CD4-positive, alpha-beta T cell treated with Interleukin-2 at 100 ng/mL for 4 hours (primary cell): ENCODE results near the gene COL20A1.

ENCODE experiments used
- DNase-seq: peaks from one replicate; pipeline ENCODE4 v3.0.0-alpha.2; 2020; ENCODE audit warnings: low spot score

Gene COL20A1

GRCh38 chr20:63278661-63279060 lies 14.3 kb upstream of the COL20A1 start:
- no peak for DNase-seq

DNA sequence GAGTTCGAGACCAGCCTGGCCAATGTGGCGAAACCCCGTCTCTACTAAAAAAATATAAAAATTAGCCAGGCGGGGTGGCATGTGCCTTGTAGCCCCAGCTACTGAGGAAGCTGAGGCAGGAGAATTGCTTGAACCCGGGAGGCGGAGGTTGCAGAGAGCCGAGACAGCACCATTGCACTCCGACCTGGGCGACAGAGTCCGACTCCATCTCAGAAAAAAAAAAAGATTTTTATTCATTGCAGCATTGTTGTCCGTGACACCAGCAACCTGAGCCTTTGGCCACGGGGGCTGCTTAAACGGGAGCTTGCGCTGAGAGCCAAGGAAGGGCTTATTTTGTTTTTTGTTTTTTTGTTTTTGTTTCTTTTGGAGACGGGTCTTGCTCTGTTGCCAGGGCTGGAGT lies 13.1 kb upstream of the COL20A1 start:
- no peak for DNase-seq

DNA sequence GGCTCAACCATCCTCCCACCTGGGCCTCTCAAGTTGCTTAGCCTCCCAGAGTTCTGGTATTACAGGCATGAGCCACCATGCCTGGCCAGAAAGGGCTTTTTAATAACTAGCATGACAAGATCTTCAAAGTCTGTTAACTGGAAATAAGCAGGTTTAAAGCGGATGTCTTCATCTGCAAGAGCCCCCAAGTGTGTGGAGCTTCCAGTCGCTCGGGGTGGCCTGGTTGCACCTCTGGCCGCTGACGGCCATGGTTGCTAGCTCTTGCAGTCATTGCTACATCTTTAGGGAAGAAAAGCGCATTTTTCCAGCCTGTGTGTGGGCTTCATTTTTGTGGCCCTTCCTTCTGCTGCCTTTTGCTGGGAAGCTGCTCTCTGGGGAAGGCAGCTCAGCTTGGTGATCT lies 12.6 kb upstream of the COL20A1 start:
- no peak for DNase-seq

DNA sequence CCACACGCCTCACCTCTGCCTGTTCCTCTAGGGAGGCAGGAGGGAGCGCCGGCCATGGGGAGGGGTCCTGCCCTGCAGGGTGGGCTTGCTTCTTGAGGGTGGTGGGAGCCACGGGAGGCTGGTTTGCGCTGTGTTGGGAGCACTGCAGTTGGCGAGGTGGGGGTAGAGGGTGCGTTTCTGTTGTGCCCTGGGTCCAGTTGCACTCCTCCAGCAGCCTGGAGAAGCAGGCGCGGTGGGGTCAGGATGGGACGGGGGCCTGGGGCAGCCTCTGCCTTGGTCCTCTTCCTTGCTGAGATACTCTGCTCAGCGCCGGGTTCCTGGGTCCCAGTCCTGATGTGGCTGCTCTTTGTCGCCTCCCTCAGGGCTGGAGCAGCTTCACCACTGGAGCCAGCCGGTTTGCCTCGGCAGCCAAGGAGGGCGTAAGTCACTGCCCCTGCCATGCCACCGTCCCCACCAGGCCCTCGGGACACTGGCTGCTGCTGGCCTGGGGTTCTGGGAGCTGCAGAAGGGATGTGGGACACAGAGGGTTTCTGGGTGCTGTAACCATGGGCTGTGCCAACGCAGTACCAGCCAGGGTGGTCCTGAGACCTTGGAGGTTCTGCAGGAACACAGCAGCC lies 11.9 kb upstream of the COL20A1 start:
- no peak for DNase-seq

GRCh38 chr20:63281742-63282665 lies 11.0 kb upstream of the COL20A1 start:
- DNase-seq, result no peak

DNA sequence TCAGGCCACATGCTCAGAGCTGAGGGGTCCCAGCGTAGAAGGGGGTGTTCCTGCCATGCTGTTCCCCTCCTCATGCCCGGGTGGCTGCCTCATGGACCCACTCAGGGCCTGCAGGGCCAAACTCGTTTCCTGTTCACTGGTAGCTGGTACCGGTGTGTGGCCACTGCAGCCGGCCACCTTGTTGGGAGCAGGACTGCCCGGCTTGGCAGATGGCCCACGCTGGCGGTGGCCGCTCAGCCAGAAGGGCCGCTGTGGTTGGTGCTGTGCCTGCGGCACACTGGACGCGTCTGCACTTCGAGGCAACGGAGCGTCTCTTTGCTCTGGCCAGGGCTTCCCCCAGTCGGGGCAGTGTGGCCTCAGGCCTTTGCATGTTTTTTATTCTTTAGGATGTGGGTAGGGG lies 10.0 kb upstream of the COL20A1 start:
- DNase-seq, result no peak

GRCh38 chr20:63283397-63284082 lies 9.4 kb upstream of the COL20A1 start:
- DNase-seq, result no peak

GRCh38 chr20:63284083-63284440 lies 8.9 kb upstream of the COL20A1 start:
- no peak for DNase-seq

DNA sequence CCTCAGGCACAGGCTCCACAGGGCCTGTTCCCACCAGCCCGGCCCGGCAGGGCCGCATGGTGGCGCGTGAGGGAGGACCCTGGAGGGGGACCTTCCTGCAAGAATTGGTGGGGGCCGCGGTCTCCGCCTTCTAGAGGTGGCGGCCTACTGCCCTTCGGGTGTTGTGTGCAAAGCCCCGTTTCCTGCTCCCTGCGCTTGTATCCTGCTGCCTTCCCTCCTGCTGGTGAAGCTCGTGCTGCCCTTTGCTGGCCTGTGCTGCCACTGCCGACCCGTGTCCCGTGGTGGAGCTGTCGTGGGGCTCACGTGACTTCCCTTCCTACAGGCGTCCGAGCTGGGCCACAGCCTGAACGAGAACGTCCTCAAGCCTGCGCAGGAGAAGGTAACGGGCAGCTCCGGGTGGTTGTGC lies 8.4 kb upstream of the COL20A1 start:
- DNase-seq, result no peak

GRCh38 chr20:63284981-63285524 lies 7.9 kb upstream of the COL20A1 start:
- DNase-seq, result no peak

- no peak for DNase-seq
Observed at GRCh38 chr20:63285636-63286615, 7.1 kb upstream of the COL20A1 start.

DNA sequence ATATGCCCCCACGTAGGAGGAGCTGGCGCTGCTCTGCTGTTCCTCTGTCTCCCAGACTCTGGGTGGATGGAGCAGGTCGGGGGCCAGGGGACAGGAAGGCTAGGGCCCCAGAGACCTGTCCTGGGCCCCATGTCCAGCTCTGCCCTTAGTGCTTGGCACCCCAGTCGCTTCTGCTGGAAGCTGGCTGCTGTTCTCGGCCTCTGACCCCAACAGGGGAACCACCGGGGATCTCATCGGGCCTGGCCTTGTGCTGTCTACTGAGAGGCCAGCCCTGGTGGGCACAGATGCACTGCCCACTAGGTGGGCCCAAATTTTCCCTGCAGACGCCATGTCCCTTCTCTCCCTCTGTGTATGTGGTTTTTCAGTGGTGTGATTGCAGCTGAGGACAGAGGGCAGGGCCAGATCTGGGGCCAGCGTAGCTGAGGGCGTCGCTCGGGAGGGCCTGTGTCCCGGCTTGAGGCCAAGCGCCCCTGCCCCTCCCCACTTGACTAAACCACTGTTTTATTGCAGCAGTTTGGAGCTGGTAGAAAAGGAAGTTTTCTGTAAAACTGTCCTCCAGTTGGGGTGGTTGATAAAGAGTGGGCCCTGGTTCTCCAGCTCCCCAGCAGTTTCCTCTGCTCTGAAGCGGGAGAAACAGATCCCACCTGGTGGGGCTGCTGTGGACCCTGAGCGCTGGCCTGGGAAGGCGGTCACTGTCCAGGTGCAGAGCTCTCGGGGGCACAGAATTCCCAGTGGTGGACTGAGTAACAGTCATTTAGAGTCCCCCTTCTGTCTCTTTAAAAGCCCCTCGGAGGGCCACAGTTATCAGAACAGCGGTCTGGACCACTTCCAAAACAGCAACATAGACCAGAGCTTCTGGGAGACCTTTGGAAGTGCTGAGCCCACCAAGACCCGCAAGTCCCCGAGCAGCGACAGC lies 5.9 kb upstream of the COL20A1 start:
- DNase-seq, result no peak

DNA sequence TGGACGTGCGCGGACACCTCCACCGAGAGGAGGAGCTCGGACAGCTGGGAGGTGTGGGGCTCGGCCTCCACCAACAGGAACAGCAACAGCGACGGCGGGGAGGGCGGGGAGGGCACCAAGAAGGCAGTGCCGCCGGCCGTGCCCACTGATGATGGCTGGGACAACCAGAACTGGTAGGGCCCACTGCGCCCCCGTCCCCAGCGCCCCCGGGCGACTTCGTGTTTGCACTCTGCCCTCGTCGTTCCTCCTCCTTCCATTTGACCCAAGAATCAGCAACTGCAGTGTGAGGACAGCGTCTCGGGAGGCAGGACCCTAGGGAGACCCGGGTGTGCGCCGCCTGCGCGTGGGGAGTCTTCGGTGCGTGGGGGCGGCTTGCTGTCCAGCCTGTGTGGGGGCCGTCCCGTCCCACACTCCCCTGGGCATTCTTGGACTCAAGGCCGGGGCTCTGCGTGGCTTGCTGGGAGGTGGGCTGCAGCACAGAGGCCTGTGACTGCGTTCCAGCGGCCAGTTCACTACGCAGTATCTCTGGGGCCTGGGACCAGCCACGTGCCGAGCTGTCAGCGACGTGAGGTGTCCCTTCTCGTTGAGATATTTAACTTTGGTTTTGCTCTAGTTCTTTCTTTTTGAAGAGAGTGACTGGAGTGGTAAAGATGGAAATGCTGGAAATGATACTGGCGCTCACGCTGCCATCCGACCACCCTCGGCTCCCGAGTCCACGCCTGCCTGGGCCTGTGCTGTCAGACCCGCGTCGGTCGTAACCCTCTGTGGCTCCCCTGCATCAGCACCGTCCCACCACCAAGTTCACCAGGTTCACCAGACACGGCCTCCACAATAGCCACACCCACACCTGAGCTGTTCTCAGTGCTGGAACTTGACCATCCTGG lies 5.0 kb upstream of the COL20A1 start:
- no peak for DNase-seq

GRCh38 chr20:63288581-63289251 lies 4.3 kb upstream of the COL20A1 start:
- no peak for DNase-seq

DNA sequence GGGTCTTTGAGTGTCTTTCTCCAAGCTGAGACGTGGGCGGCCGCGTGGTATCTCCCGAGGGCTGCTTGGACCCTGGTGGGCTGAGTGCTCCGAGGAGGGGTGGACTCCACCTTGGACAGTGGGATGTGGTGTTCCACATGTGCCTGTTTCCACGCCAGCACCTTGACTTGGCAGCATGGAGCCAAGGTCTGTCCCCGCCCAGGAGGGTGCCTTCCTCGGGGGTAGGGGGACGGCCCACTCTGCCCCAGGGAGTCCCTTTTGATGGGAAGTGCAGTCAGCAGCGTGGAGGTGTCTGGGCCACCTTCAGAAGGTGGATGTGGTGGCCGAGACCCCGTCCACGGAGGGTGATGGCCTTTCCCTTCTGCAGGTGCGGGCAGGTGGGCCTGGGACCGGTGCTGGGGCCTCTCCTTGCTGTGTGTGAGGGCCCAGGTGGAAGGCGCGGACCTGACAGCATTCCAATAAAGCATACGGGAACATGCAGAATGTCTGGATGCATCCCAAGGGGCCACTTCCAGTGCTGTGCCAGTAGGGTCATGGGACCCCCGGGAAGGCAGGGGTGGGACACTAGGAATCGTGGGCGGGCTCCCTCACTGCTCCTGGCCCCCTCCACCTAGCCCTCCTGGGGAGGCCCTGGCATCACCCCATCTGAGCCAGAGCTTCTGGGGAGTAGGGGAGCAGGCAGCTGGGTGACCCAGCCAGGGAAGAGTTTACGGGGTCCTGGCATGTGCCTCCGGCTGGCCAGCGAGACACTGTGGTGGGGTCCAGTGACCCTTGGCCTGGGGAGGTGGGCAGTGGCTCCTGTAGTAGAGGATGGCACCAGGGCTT lies 3.5 kb upstream of the COL20A1 start:
- DNase-seq, result no peak

DNA sequence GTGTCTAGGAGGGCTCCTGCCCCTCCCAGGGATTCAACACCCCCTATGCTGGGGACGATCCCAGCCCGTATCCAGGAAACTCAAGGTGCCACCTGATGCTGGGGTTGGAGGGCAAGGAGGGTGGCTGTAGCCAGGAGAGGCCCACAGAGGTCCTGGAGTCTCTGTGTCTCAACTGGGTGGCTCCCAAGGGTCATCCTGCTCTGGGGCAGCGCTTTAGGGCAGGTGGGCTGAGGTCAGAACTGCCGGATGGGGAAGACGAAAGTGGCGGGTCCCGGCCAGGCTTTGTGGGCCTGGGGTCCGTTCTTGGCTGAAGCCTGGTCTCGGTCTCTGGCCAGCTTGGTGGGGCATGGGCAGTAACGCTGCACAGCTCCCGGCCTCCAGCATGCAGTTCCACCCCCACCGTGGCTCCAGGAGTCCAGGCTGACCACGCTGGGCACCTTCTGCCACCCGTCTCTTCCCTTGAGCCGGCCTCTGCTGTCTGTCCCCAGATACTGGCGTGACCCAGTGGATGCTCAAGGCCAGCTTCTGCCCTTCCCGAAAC lies 2.8 kb upstream of the COL20A1 start:
- no peak for DNase-seq

GRCh38 chr20:63290677-63291472 lies 2.1 kb upstream of the COL20A1 start:
- peak; percentile 44 for DNase-seq
